ENCODE measurements around the gene ANKRD13D.
A peak's percentile ranks its signal among the peaks of the same experiment; 100 is the strongest.

ANKRD13D gene

DNA sequence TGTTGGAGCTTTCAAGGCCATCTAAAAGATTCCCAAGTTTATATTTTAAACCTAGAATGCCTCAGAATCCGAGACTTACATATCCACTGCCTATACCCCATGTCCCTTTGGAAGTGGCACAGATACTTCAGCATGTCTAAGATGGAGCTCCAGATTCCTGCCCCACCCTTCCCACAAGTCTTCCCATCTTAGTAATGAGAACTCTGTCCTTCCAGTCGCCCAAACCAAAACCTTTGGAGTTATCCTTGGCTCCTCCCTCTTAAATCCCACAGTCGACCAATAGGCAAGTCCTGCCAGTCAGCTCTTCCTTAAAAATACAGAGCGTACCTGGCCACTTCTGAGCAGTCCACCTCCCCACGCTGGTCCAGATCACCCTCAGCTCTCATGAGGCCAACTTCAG is 59.9 kb downstream of the ANKRD13D start:
- no peak overlapping the region for H3K27ac ChIP-seq

DNA sequence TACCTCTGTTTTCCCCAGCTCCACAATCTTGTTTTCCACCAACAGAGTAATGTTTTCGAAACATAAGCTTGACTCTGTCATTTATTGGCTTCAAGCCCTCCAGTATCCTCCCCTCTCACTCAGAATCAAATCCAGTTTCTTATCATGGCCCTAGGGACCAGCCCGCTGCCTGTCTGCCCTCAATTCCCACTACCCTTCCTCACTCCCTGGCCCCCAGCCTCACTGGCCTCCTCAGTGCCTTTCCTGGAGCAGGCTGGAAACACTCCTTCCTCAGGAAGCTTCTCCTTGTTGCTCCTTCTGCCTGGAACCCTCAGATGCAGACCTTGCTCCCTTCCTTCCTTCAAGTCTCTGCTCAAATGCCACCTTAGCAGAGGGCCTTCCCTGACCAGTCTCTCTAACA is 60.4 kb downstream of the ANKRD13D start:
- Histone ChIP-seq H3K27ac (peak overlapping the region; percentile 1), H3K36me3 (peaks cover 11% of the 10 kb centered on the region), H3K4me3 (ENCODE audit: low read depth in 1 of 2, low read length in 1 of 2) (no peak overlapping the region), H3K4me1 (ENCODE audit: control insufficient read depth in 1 of 2, insufficient read depth in 1 of 2, low read depth in 1 of 2, low read length in 1 of 2) (peaks cover 29 to 36% of the 10 kb centered on the region in 2 experiments), H3K9me3 (no peaks in the 10 kb centered on the region), H3K27me3 (no peaks in the 10 kb centered on the region)
- TF ChIP-seq, protein P1, sequence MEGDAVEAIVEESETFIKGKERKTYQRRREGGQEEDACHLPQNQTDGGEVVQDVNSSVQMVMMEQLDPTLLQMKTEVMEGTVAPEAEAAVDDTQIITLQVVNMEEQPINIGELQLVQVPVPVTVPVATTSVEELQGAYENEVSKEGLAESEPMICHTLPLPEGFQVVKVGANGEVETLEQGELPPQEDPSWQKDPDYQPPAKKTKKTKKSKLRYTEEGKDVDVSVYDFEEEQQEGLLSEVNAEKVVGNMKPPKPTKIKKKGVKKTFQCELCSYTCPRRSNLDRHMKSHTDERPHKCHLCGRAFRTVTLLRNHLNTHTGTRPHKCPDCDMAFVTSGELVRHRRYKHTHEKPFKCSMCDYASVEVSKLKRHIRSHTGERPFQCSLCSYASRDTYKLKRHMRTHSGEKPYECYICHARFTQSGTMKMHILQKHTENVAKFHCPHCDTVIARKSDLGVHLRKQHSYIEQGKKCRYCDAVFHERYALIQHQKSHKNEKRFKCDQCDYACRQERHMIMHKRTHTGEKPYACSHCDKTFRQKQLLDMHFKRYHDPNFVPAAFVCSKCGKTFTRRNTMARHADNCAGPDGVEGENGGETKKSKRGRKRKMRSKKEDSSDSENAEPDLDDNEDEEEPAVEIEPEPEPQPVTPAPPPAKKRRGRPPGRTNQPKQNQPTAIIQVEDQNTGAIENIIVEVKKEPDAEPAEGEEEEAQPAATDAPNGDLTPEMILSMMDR (IDR thresholded peaks at IDR 0.05): no peak

More for the DNA sequence above, 59.9 kb downstream of the ANKRD13D start:
- H3K36me3 ChIP-seq: peaks cover 11% of the 10 kb centered on the region
- peaks cover 24 to 32% of the 10 kb centered on the region in 2 experiments for H3K4me1 ChIP-seq (ENCODE audit: control insufficient read depth in 1 of 2, insufficient read depth in 1 of 2, low read depth in 1 of 2, low read length in 1 of 2)
- TF ChIP-seq, protein P1 (IDR thresholded peaks at IDR 0.05): no peak
- no peaks in the 10 kb centered on the region for H3K9me3 ChIP-seq
- H3K27me3 ChIP-seq: no peaks in the 10 kb centered on the region
- H3K4me3 ChIP-seq (ENCODE audit: low read depth in 1 of 2, low read length in 1 of 2): no peak overlapping the region

DNA sequence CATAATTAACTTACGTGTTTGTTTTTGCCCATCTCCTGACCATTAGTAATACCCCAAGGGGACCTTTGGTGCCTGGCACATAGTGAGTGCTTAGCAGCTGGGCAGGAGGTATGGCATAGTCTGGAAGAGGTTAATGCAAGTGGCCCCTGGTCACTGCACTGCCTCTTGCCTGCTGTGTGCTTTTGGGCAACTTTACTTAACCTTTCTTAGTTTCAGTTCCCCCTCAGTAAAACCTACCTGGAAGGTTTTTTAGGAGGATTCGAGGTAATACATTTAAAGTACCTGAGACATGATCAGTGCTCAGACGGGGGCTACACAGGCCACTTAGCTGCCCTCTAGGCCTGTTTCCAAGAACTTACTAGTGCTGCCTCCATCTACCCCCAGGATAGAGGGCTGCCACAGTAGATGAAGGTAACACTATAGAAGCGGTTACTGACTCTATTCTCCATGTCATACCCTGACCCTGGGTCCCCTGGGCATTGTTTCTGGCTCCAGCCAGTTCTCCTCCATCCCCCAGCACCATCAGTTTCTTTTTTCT is 60.9 kb downstream of the ANKRD13D start:
- H3K9me3 ChIP-seq: no peaks in the 10 kb centered on the region
- TF ChIP-seq, protein P1 (IDR thresholded peaks at IDR 0.05): no peak
- H3K27me3 ChIP-seq: no peaks in the 10 kb centered on the region
- H3K4me3 ChIP-seq (ENCODE audit: low read depth in 1 of 2, low read length in 1 of 2): no peak overlapping the region
- H3K4me1 ChIP-seq (ENCODE audit: control insufficient read depth in 1 of 2, insufficient read depth in 1 of 2, low read depth in 1 of 2, low read length in 1 of 2): peaks cover 34 to 41% of the 10 kb centered on the region in 2 experiments
- peak overlapping the region; percentile 1 for H3K27ac ChIP-seq
- peaks cover 11% of the 10 kb centered on the region for H3K36me3 ChIP-seq

DNA sequence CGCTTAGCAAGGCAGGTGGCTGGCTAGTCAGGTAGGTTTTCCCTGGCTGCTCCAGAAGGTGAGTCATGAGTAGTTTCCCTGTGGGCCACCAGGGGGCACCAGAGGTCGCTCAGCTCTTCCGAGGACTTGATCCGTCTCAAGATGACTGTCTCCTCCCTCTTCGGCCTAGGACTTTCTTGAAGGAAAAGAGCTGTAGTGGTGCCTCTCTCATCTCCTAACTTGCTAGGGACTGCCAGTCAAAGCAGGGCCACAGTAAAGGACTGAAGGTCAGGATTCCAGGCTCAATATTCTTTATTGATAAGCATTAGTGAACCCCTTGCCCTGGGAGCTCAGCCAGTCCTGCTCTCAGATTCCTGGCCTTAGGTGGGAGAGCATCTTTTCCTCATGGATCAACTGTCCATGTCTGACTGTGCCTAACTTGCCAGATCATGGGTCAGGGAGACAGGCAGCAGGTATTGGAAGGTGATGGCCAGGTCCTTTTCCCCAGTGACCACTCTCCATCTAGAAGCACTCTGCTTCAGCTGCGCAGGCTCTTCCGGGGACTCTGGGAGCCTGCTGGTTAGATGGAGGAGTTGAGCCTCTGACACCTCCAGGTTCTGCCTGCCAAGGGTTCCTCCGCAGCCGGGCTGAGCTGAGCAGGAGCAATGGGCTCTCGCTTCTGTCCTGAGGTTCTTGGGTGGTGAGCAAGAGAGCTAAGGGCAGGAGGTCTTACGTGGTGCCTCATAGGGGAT is 62.3 kb downstream of the ANKRD13D start:
- Histone ChIP-seq H3K4me3 (ENCODE audit: low read depth in 1 of 2, low read length in 1 of 2) (peak overlapping the region; percentile 29 to 84), H3K4me1 (ENCODE audit: control insufficient read depth in 1 of 2, insufficient read depth in 1 of 2, low read depth in 1 of 2, low read length in 1 of 2) (peaks cover 40 to 45% of the 10 kb centered on the region in 2 experiments), H3K9me3 (no peaks in the 10 kb centered on the region), H3K27me3 (no peaks in the 10 kb centered on the region), H3K36me3 (peaks cover 11% of the 10 kb centered on the region), H3K27ac (peak overlapping the region; percentile 100)
- TF ChIP-seq, protein P1 (IDR thresholded peaks at IDR 0.05): peak; percentile 92
